Effector memory CD8-positive, alpha-beta T cell (primary cell): Measurements from ENCODE around the gene MYO1E.
A peak's percentile ranks its signal among the peaks of the same experiment; 100 is the strongest.

Source experiments
- ATAC-seq: fragments of 150-1000 bp; cut with Tn5 transposase; replicated peaks from 2 replicates; pipeline ENCODE4 v1.10.0; 2021; ENCODE audit warnings: mild to moderate bottlenecking, moderate library complexity
- DNase-seq, 3 experiments: peaks; one replicate each; pipeline ENCODE4 v3.0.0; 2021
- H3K27ac Mint-ChIP-seq, 2 donors: one replicate each; pipeline ENCODE4 v1.8.0; 2022; ENCODE audit warnings: mild to moderate bottlenecking in 2 of 2, mixed read lengths in 2 of 2, moderate library complexity in 2 of 2
- H3K27me3 Mint-ChIP-seq, 2 donors: one replicate each; pipeline ENCODE4 v1.8.0; 2022; ENCODE audit warnings: mixed read lengths in 2 of 2
- H3K36me3 Mint-ChIP-seq: one replicate; pipeline ENCODE4 v1.8.0; 2022; ENCODE audit warnings: mild to moderate bottlenecking, moderate library complexity, mixed read lengths; ENCODE audit not compliant: insufficient read depth
- H3K4me1 Mint-ChIP-seq, 2 donors: one replicate each; pipeline ENCODE4 v1.8.0; 2022; ENCODE audit warnings: low read depth in 2 of 2, mixed read lengths in 2 of 2
- H3K4me3 Mint-ChIP-seq, 2 donors: one replicate each; pipeline ENCODE4 v1.8.0; 2022; ENCODE audit warnings: mild to moderate bottlenecking in 2 of 2, mixed read lengths in 2 of 2, moderate library complexity in 2 of 2
- H3K9me3 Mint-ChIP-seq, 2 donors: one replicate each; pipeline ENCODE4 v1.8.0; 2022; ENCODE audit warnings: mixed read lengths in 2 of 2

MYO1E gene

DNA sequence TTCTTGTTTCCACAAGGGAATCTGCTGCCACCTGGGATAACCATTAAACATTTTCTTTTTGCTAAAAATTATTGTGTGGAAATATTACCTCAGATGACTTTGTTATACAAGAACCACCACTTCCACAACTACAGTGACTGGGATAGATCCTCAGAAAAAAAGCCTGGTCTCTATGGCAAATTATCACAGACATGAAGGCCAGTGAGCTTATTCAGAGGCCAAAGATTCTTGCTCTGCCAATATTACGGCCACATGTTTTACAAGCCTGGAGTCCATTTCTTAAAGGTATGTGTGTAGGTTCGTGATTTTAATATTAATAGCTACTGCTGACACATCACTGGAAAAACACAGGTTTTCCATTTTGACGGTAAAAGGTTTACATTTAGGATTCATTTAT is 73.8 kb downstream of the MYO1E start:
- H3K27ac Mint-ChIP-seq, result no peak overlapping the region
- DNase-seq (no peak), ATAC-seq (no peak)
- peaks cover 16 to 20% of the 10 kb centered on the region in 2 donors for H3K4me1 Mint-ChIP-seq
- H3K4me3 Mint-ChIP-seq, result no peak overlapping the region
- H3K36me3 Mint-ChIP-seq, result peaks cover 9% of the 10 kb centered on the region
- H3K9me3 Mint-ChIP-seq, result no peaks in the 10 kb centered on the region
- H3K27me3 Mint-ChIP-seq, result peaks cover 5 to 16% of the 10 kb centered on the region in 2 donors

GRCh38 chr15:59298225-59298853 is 74.3 kb downstream of the MYO1E start:
- Mint-ChIP-seq H3K4me1 (peaks cover 16 to 20% of the 10 kb centered on the region in 2 donors), H3K27me3 (peaks cover 4 to 13% of the 10 kb centered on the region in 2 donors), H3K4me3 (no peak overlapping the region), H3K9me3 (no peaks in the 10 kb centered on the region), H3K27ac (no peak overlapping the region), H3K36me3 (peaks cover 9% of the 10 kb centered on the region)
- ATAC-seq (peak; percentile 4), DNase-seq (no peak)

DNA sequence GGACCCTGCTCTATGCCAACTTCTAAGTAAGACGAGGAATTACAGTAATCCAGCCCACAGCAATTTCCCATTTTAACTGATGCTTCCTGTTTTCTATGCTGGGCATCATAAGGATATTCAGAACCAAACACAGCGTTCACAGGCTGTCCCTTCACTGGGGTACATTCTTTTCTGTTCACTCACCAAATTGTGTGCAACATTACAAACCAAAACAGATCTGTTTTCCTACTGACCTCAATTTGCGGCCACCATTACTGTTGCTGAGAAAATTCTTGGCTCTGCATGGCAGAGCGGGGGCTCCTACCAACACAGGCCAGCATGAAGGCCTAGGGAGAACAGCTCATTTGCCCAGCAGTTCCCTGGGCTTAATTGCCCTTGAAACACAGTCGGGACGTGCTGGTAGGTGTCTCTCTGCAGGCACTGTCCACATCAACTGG is 76.5 kb downstream of the MYO1E start:
- no peak overlapping the region for H3K27ac Mint-ChIP-seq
- no peak overlapping the region for H3K4me3 Mint-ChIP-seq
- peaks cover 9% of the 10 kb centered on the region for H3K36me3 Mint-ChIP-seq
- DNase-seq (no peak), ATAC-seq (no peak)
- H3K27me3 Mint-ChIP-seq, result peaks cover 0 to 8% of the 10 kb centered on the region in 2 donors
- H3K4me1 Mint-ChIP-seq, result peaks cover 13 to 18% of the 10 kb centered on the region in 2 donors
- no peaks in the 10 kb centered on the region for H3K9me3 Mint-ChIP-seq

- peaks cover 5% of the 10 kb centered on the region for H3K36me3 Mint-ChIP-seq
- DNase-seq (no peak), ATAC-seq (no peak)
- peaks cover 0 to 8% of the 10 kb centered on the region in 2 donors for H3K27me3 Mint-ChIP-seq
- H3K4me3 Mint-ChIP-seq, result no peak overlapping the region
- H3K27ac Mint-ChIP-seq, result no peak overlapping the region
- peaks cover 9 to 15% of the 10 kb centered on the region in 2 donors for H3K4me1 Mint-ChIP-seq
- no peaks in the 10 kb centered on the region for H3K9me3 Mint-ChIP-seq
Observed at GRCh38 chr15:59295261-59296001, 77.2 kb downstream of the MYO1E start.

- Mint-ChIP-seq H3K36me3 (no peaks in the 10 kb centered on the region), H3K27ac (no peak overlapping the region), H3K9me3 (no peaks in the 10 kb centered on the region), H3K4me1 (peaks cover 2 to 9% of the 10 kb centered on the region in 2 donors), H3K27me3 (peaks cover 0 to 8% of the 10 kb centered on the region in 2 donors), H3K4me3 (no peak overlapping the region)
- ATAC-seq, result no peak
- no peak for DNase-seq
Observed at GRCh38 chr15:59294574-59295260, 78.0 kb downstream of the MYO1E start.

- Mint-ChIP-seq H3K4me3 (no peak overlapping the region), H3K27ac (no peak overlapping the region)
Observed at GRCh38 chr15:59292442-59293151, 80.1 kb downstream of the MYO1E start.

GRCh38 chr15:59291213-59291549 is 81.5 kb downstream of the MYO1E start:
- H3K27me3 Mint-ChIP-seq, result peaks cover 0 to 8% of the 10 kb centered on the region in 2 donors
- no peak overlapping the region for H3K4me3 Mint-ChIP-seq
- no peak overlapping the region for H3K27ac Mint-ChIP-seq
- no peaks in the 10 kb centered on the region for H3K36me3 Mint-ChIP-seq
- H3K9me3 Mint-ChIP-seq, result no peaks in the 10 kb centered on the region
- ATAC-seq, result no peak
- DNase-seq, result no peak
- no peaks in the 10 kb centered on the region for H3K4me1 Mint-ChIP-seq

More at GRCh38 chr15:59292442-59293151, 80.1 kb downstream of the MYO1E start:
- no peaks in the 10 kb centered on the region for H3K9me3 Mint-ChIP-seq
- H3K36me3 Mint-ChIP-seq, result no peaks in the 10 kb centered on the region
- H3K4me1 Mint-ChIP-seq, result no peaks in the 10 kb centered on the region
- H3K27me3 Mint-ChIP-seq, result peaks cover 0 to 8% of the 10 kb centered on the region in 2 donors
- ATAC-seq, result no peak
- DNase-seq, result no peak

- DNase-seq (no peak), ATAC-seq (no peak)
- H3K4me3 Mint-ChIP-seq, result no peak overlapping the region
- no peaks in the 10 kb centered on the region for H3K36me3 Mint-ChIP-seq
- H3K27ac Mint-ChIP-seq, result no peak overlapping the region
- H3K9me3 Mint-ChIP-seq, result no peaks in the 10 kb centered on the region
- no peaks in the 10 kb centered on the region for H3K4me1 Mint-ChIP-seq
- peaks cover 0 to 8% of the 10 kb centered on the region in 2 donors for H3K27me3 Mint-ChIP-seq
Observed at GRCh38 chr15:59290295-59291212, 82.1 kb downstream of the MYO1E start.

DNA sequence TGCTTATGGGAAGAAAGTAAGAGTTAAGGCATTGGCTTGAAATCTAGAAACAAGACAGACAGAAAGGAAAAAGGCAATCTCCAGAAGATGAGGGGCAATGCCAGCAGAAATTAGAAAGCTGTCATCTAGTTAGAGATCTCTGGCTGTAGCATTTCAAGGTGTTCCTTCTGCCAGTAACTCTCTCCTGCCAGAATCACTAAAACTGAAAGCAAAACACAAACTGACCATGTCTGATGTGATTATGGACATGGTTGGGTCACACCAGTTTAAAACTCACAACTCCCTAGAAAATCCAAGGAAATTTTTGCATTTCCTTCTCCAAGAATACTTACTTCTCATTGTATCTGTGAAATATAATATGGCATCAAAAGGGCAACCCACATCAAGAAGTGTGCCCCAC is 83.1 kb downstream of the MYO1E start:
- no peak overlapping the region for H3K27ac Mint-ChIP-seq
- no peak for ATAC-seq
- peaks cover 0 to 6% of the 10 kb centered on the region in 2 donors for H3K27me3 Mint-ChIP-seq
- H3K4me1 Mint-ChIP-seq, result no peaks in the 10 kb centered on the region
- no peak overlapping the region for H3K4me3 Mint-ChIP-seq
- H3K9me3 Mint-ChIP-seq, result no peaks in the 10 kb centered on the region
- no peak for DNase-seq
- no peaks in the 10 kb centered on the region for H3K36me3 Mint-ChIP-seq

DNA sequence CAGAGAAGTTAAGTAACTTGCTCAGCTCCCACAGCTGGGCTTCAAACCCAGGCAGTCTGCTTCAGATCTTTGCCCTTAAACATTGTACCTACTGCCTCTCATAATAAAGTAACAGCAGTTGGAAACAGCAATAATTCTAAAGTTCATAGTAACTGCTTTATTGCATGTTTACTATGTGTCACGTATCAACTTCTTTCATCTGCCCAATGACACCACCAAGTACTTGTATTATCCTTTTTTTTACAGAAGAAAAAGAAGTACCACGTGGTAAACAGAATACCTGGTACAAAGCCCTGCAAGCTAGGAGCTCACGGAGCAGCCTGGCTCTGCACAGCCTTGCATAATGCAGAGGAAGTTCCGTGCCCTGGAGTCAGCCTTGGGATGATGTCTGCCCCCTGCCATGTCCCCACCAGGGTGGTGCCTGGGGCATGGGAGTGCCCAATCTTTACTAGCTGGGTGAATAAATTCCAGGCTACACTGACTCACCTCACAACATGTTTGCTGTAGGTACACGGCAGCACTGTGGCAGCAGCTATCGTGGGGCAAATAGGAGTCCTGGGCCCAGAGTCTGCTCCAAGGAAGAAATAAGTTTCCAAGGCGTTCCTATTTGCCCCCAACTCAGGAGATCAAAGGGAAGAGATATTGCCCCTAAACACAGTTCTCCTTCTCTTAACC is 88.8 kb downstream of the MYO1E start:
- Mint-ChIP-seq H3K27me3 (peaks cover 5 to 27% of the 10 kb centered on the region in 2 donors), H3K4me3 (no peak overlapping the region), H3K27ac (no peak overlapping the region), H3K36me3 (no peaks in the 10 kb centered on the region), H3K4me1 (peaks cover 3 to 7% of the 10 kb centered on the region in 2 donors), H3K9me3 (no peaks in the 10 kb centered on the region)
- no peak for ATAC-seq
- no peak for DNase-seq

DNA sequence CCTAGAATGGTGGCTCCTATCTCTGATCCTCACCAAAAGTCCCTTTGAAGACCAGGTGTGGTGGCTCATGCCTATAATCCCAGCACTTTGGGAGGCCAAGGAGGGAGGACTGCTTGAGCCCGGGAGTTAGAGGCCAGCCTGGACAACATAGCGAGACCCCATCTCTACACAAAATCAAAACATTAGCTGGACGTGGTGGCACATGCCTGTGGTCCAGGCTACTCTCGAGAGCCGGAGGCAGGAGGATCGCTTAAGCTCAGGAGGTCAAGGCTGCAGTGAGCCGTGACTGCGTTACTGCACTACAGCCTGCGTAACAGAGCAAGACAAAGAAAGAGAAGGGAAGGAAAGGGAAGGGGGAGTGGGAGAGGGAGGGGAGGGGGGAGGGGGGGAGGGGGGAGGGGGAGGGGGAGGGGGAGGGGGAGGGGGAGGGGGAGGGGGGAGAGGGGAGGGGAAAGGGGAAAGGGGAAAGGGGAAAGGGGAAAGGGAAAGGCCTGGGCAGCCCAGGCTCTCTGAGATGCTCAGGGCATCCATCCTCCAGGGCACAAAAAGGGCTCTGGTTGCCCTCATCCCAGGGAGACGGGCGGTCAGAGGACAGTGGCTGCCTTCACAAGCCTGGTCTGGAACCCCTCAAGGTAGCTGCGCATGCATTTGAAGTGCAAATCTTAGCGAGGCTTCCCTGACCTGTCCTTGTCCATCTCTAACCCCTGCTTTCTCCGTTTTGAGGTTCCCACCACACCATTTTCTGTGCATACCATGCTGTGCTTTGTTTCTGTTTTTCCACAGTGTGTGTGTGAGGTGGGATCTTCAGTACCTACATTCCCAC is 89.9 kb downstream of the MYO1E start:
- no peaks in the 10 kb centered on the region for H3K36me3 Mint-ChIP-seq
- DNase-seq, result no peak
- H3K9me3 Mint-ChIP-seq, result no peaks in the 10 kb centered on the region
- no peak for ATAC-seq
- no peak overlapping the region for H3K4me3 Mint-ChIP-seq
- H3K27ac Mint-ChIP-seq, result peak overlapping the region in 1 of 2 donors; percentile 24
- H3K27me3 Mint-ChIP-seq, result peaks cover 5 to 27% of the 10 kb centered on the region in 2 donors
- peaks cover 3 to 7% of the 10 kb centered on the region in 2 donors for H3K4me1 Mint-ChIP-seq
